ENCODE data around the gene SLC9A4.

Gene SLC9A4

DNA sequence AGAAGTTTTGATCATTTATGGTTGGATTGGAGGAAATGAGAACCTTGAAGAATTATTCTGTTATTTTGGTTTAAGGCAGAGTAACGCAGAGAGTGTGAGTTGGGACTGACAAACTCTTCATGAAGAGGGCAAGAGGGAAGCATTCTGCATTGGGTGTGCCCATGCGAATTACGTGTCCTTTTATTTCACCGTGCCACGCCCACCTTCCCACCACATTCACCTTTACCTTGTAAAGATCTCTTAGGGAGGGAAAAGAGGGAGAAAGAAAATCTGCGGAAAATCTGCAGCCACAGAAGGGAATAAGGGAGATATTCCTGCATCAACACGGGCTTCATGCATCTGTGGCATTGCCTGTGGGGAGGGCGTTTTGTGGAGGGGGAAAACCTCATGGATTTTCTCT lies 31.8 kb downstream of the SLC9A4 start:
- no peak for DNase-seq

GRCh38 chr2:102505290-102505689 lies 32.3 kb downstream of the SLC9A4 start:
- DNase-seq, result no peak

GRCh38 chr2:102506743-102507142 lies 33.7 kb downstream of the SLC9A4 start:
- DNase-seq, result no peak

GRCh38 chr2:102508863-102509262 lies 35.8 kb downstream of the SLC9A4 start:
- no peak for DNase-seq

DNA sequence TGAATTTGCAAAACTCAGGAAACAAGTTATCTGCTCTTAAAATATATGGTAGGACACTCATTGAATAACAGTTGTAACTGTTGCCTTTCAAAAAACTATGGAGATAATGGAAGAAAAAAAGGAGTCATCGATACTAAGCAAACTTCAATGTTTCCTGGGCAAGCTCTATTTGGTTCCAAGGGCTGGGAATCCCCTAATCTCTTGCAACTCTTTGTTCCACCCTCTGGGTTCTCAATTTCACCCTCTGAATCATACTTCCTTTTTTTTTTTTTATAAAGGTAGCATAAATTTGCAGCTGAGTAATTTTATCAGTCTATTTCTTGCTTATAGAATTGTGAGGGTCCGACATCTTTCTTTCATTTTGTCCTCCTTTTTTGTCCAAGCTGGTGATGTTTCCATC lies 36.7 kb downstream of the SLC9A4 start:
- DNase-seq, result no peak

- DNase-seq, result no peak
These were observed 38.0 kb downstream of the SLC9A4 start for GRCh38 chr2:102510791-102511575.

DNA sequence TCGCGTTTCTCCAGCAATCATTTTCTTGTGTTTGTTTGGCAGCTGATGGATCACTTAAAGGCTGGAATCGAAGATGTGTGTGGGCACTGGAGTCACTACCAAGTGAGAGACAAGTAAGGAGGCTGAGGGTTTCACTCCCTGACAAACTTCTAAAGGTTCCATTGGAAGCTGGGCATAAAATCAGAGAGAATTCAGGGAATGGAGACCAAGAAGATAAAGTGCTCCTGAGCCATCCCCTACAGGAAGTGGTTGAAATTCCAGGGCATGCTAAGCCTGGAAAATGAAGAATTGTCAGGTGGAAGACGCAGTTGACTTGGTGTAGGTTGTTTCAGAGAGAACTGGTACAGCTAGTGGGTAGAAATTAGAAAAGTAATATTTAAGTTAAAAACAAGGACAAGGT lies 39.1 kb downstream of the SLC9A4 start:
- no peak for DNase-seq

DNA sequence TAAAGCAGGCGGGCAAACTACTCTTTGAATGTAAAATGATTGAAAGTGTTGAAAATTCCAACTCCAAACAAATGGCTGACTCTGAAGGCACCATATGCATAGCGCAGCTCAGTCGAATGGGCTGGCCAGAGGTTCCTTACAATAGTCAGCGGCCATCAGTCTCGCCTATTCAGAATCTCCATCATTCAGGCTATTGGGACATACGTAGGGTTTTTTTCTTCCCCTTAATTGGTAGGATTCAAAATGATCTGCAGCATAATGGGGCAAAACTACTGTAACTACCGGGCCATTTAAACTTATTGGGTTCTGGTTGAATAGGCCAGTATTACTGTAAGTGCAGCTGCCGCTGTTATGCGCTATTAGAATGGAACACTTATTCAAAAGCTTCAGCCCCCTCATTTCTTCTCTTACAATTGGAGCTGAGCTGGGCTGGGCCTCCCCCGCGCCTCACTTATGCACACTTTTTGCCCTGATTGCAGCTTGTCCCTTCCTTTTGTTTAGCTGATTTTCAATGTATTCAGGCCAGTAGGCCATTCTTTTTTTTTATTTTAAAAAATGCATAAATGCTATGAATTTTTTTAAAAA lies 40.4 kb downstream of the SLC9A4 start:
- no peak for DNase-seq

DNA sequence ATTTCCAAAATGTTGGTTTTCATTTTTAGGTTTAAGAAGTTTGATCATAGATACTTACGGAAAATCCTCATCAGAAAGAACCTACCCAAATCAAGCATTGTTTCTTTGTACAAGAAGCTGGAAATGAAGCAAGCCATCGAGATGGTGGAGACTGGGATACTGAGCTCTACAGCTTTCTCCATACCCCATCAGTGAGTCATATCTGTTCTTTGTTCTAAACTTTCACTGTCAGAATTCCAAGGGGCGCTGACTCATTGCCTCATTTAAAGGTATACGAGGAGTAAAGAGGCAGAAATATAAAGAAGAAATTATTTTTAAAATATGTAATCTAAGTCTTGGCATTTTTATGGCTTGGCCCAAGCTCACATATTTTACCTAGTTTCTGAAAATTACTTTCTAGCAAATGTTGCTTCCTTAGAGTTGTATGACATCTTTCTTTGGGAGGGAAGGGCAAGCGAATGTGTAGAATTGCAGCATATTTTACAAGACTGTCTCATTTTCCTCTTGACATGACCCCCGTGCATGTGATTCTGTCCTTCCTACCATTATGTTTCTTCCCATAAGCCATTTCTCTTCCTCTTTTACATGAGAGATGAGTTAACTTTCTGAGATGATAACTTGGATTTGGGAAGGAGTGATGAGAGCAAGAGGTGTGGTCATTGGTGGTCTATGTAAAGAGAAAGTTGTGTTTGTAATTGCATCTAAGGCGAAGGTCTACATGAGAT lies 41.2 kb downstream of the SLC9A4 start:
- no peak for DNase-seq

- no peak for DNase-seq
These were observed 42.8 kb downstream of the SLC9A4 start for GRCh38 chr2:102515851-102516250.

- DNase-seq, result no peak
These were observed 45.1 kb downstream of the SLC9A4 start for GRCh38 chr2:102518170-102518569.

DNA sequence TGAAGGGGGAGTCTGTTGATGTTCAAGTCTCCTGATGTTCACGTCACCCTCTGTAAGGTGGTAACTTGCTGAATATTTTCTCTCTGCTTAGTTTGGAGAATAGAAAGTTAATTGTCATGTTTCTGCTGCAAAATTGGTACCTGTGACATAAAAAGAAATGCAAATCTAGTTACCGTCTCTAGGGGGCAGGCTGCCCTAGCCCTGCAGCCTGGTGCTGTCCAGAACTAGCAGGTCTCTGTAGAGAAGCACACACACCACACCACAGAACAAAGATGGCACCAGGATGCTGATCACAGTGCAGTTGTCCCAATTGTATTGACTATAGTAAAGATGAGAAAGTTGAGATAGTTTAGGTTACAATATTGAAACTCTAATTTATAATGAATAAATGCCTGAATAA lies 47.0 kb downstream of the SLC9A4 start:
- peak in 1 of 5 experiments; percentile 41 for DNase-seq

GRCh38 chr2:102520801-102521200 lies 47.8 kb downstream of the SLC9A4 start:
- DNase-seq, result no peak

- DNase-seq, result no peak
These were observed 49.1 kb downstream of the SLC9A4 start for GRCh38 chr2:102522162-102522561.

DNA sequence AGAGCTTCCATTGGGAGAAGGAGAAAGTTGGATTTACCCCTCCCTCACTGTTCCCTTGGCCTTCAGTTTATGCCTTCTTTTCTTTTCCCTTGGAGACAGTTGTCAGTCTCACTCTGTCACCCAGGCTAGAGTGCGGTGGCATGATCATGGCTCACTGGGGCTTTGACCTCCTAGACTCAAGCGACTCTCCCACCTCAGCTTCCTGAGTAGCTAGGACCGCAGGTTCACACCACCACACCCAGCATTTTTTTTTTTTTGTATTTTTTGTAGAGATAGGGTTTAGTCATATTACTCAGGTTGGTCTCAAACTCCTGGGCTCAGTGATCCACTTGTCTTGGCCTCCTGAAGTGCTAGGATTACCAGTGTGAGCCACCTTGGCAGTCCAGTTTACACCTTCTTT lies 49.9 kb downstream of the SLC9A4 start:
- peak in 1 of 5 experiments; percentile 47 for DNase-seq

DNA sequence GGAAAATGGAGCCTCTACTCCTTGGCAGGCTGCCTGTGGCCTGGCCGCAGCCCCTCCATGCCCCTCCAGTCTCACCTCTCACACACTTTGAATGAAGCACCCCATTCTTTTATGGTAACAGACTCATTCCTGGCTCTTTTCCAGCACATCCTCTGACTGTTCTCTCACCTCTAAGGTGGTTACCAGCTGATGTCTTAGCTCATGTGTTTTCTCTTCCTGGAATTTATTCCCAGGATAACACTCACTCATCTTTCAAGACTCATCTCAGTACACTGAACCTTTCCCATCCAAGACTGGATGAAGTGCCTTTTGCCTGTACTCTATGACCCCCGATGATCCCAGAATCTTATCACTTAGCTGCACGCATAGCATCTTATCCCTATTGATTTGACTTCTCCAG lies 50.6 kb downstream of the SLC9A4 start:
- no peak for DNase-seq

- no peak for DNase-seq
These were observed 54.1 kb downstream of the SLC9A4 start for GRCh38 chr2:102527086-102527485.

DNA sequence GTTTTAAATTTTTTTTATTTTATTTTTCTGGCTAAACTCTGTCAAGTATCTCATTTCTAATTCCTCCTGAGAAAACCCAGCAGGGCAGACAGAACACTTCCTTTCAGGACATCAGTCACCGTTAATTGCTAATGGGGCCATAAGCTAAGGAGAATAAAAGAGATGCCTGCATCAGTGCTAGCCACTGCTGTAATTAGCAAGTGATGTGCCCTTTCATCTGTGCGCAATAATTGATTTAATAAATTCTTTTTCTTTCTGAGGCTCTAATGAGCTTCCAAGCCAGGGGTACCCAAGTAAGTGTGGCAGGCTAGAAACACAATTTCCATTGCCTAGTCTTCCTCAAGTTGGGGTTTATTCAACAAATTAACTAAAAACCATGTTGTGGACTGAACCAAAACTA lies 65.5 kb downstream of the SLC9A4 start:
- no peak for DNase-seq

DNA sequence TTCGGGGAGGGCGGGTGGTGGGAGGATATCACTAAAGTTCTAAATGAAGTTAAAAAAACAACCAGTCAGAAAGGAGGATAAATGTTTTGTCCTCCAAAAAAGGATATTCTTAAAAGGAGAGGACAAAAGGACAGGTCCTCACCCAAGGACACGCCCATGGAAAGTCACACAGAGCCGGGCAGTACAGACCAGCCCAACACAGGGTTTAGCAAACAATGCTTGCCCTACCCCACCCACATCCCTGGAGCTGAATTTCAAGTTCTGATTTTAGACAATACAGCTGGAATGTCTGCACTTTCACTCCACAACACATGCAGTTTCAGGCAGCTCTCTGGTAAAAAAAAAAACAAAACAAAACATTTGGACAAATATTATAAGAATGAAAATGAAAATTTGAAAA lies 67.9 kb downstream of the SLC9A4 start:
- no peak for DNase-seq

- DNase-seq, result no peak
These were observed 71.2 kb downstream of the SLC9A4 start for GRCh38 chr2:102544182-102544581.

- no peak for DNase-seq
These were observed 74.4 kb downstream of the SLC9A4 start for GRCh38 chr2:102547462-102547861.

GRCh38 chr2:102549027-102549426 lies 76.0 kb downstream of the SLC9A4 start:
- DNase-seq, result no peak

DNA sequence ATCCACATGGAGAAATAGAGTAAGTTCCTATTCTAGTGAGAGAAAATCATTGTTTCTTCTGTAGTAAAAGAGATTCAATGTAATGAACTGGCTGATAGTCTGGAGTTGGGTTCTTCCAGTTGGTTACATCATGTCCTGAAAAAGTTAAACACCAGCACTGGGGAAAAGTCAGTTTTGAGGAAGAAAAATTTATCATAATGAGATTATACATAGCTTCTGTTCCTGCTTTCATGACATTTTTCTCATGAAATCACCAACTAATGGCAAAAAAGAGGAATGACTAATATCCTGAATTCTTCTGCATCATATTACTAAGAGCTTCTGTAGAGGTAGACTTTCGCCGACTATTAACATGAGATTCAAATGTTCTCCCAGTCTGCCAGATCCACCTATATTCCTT lies 77.1 kb downstream of the SLC9A4 start:
- no peak for DNase-seq

Data from T-helper 2 cell (primary cell).